CD8-positive, alpha-beta memory T cell (primary cell): ENCODE results near the gene TAS1R3. TPM values are rescaled to one million over a fixed set of nuclear protein-coding genes. Genes with fewer than 3 reads are reported as not detected.
A peak's percentile ranks its signal among the peaks of the same experiment; 100 is the strongest.

Experiments
- CTCF ChIA-PET: fragments of 350-600 bp; sonication (Branson Sonifier 250); formaldehyde crosslinking; loops from one replicate; lab custom pipeline; 2021; ENCODE audit warnings: antibody characterized with exemption; lab: Charles Lee
- POLR2A ChIA-PET: fragments of 350-600 bp; sonication (Branson Sonifier 250); formaldehyde crosslinking; loops from one replicate; lab custom pipeline; 2021; ENCODE audit warnings: antibody characterized with exemption; lab: Charles Lee
- DNase-seq, 5 donors: peaks; one replicate each; pipeline versions ENCODE4 v3.0.0 to v3.0.0-alpha.2; 2020 to 2022; ENCODE audit warnings: mixed read lengths in 1 of 5
- H3K27ac ChIP-seq: one replicate; pipeline ENCODE4 v1.7.0; 2013; ENCODE audit warnings: low read depth, mild to moderate bottlenecking, low read length, moderate library complexity
- H3K27me3 ChIP-seq: 2 replicates; pipeline ENCODE4 v1.7.0; 2013; ENCODE audit warnings: low read length, mild to moderate bottlenecking; ENCODE audit not compliant: insufficient read depth, poor library complexity, severe bottlenecking
- H3K36me3 ChIP-seq: 2 replicates; pipeline ENCODE4 v1.7.0; 2013; ENCODE audit warnings: mild to moderate bottlenecking, low read length, moderate library complexity; ENCODE audit not compliant: insufficient read depth
- H3K4me1 ChIP-seq: 2 replicates; pipeline ENCODE4 v1.7.0; 2013; ENCODE audit warnings: mild to moderate bottlenecking, low read length, moderate library complexity; ENCODE audit not compliant: insufficient read depth
- H3K4me3 ChIP-seq: 2 replicates; pipeline ENCODE4 v1.7.0; 2013; ENCODE audit warnings: mild to moderate bottlenecking, low read length
- H3K9me3 ChIP-seq: 2 replicates; pipeline ENCODE4 v1.7.0; 2013; ENCODE audit warnings: mild to moderate bottlenecking, low read length
- H3K27ac Mint-ChIP-seq, 8 donors: one replicate each; pipeline ENCODE4 v1.8.0; 2020 to 2021; ENCODE audit warnings: mixed read lengths in 8 of 8, mild to moderate bottlenecking in 6 of 8, inconsistent platforms in 3 of 8, moderate library complexity in 3 of 8
- H3K27me3 Mint-ChIP-seq, 2 donors: one replicate each; pipeline ENCODE4 v1.8.0; 2020 to 2021; ENCODE audit warnings: mixed read lengths in 2 of 2, mild to moderate bottlenecking in 1 of 2, moderate library complexity in 1 of 2
- H3K36me3 Mint-ChIP-seq, 3 donors: one replicate each; pipeline ENCODE4 v1.8.0; 2020 to 2021; ENCODE audit warnings: mixed read lengths in 3 of 3, inconsistent platforms in 1 of 3, mild to moderate bottlenecking in 1 of 3
- H3K4me1 Mint-ChIP-seq, 3 donors: one replicate each; pipeline ENCODE4 v1.8.0; 2020 to 2021; ENCODE audit warnings: mixed read lengths in 3 of 3, inconsistent platforms in 1 of 3, mild to moderate bottlenecking in 1 of 3
- H3K4me3 Mint-ChIP-seq, 7 donors: one replicate each; pipeline ENCODE4 v1.8.0; 2020 to 2021; ENCODE audit warnings: mixed read lengths in 7 of 7, mild to moderate bottlenecking in 6 of 7, moderate library complexity in 4 of 7, inconsistent platforms in 2 of 7
- H3K9me3 Mint-ChIP-seq, 5 donors: one replicate each; pipeline ENCODE4 v1.8.0; 2020 to 2022; ENCODE audit warnings: mixed read lengths in 5 of 5, mild to moderate bottlenecking in 3 of 5, moderate library complexity in 2 of 5, inconsistent platforms in 1 of 5
- polyA plus RNA-seq: library from polyadenylated mRNA; unstranded; fragments of 300-500 nt; fragmentation: Illumina TruSeq; gene quantifications from one replicate; pipeline ENCODE4 v1.2.3, GENCODE V29; 2021
- total RNA-seq, 2 experiments: library from RNA; stranded (reverse); gene quantifications; one replicate each; pipeline ENCODE4 v1.2.3, GENCODE V29; 2021

The TAS1R3 gene
- total and polyA plus RNA-seq, 3 experiments from 2014 or later: 0.28 to 0.62 (median 0.53) TPM

GRCh38 chr1:1306070-1306660 lies 24.9 kb upstream of the TAS1R3 start:
- CTCF ChIA-PET: interaction anchor here (1.1 to 1.2 kb wide), 2 partner anchors 42 to 66 kb away, joined by 3 to 7 read pairs; no protein-coding TSS in a partner anchor
- peaks cover 15 to 38% (median 17%) of the 10 kb centered on the region in 3 donors for H3K4me1 Mint-ChIP-seq
- no peaks in the 10 kb centered on the region for H3K27me3 Mint-ChIP-seq
- POLR2A ChIA-PET: no interaction called here
- peak overlapping the region; percentile 84 to 93 (median 87) for H3K4me3 Mint-ChIP-seq
- H3K27ac Mint-ChIP-seq: peak overlapping the region; percentile 47 to 94 (median 86)
- Histone ChIP-seq H3K27ac (peak overlapping the region; percentile 72), H3K27me3 (no peaks in the 10 kb centered on the region), H3K36me3 (no peaks in the 10 kb centered on the region), H3K4me1 (peaks cover 39% of the 10 kb centered on the region), H3K9me3 (no peaks in the 10 kb centered on the region), H3K4me3 (peak overlapping the region; percentile 62)
- no peaks in the 10 kb centered on the region for H3K9me3 Mint-ChIP-seq
- no peak for DNase-seq
- H3K36me3 Mint-ChIP-seq: peaks cover 0 to 9% (median 0%) of the 10 kb centered on the region in 3 donors

GRCh38 chr1:1306661-1307260 lies 24.3 kb upstream of the TAS1R3 start:
- Histone ChIP-seq H3K27ac (peak overlapping the region; percentile 57), H3K4me3 (peak overlapping the region; percentile 62), H3K27me3 (no peaks in the 10 kb centered on the region), H3K36me3 (no peaks in the 10 kb centered on the region), H3K9me3 (no peaks in the 10 kb centered on the region), H3K4me1 (peaks cover 39% of the 10 kb centered on the region)
- Mint-ChIP-seq H3K4me1 (peaks cover 15 to 38% (median 17%) of the 10 kb centered on the region in 3 donors), H3K4me3 (peak overlapping the region; percentile 84 to 93 (median 87)), H3K9me3 (no peaks in the 10 kb centered on the region), H3K27me3 (no peaks in the 10 kb centered on the region), H3K27ac (peak overlapping the region; percentile 72 to 94 (median 86)), H3K36me3 (peaks cover 0 to 15% (median 0%) of the 10 kb centered on the region in 3 donors)
- no peak for DNase-seq
- ChIA-PET CTCF (interaction anchor here (1.1 to 1.2 kb wide), 2 partner anchors 65 to 184 kb away, joined by 3 read pairs; no protein-coding TSS in a partner anchor), POLR2A (no interaction called here)

DNA sequence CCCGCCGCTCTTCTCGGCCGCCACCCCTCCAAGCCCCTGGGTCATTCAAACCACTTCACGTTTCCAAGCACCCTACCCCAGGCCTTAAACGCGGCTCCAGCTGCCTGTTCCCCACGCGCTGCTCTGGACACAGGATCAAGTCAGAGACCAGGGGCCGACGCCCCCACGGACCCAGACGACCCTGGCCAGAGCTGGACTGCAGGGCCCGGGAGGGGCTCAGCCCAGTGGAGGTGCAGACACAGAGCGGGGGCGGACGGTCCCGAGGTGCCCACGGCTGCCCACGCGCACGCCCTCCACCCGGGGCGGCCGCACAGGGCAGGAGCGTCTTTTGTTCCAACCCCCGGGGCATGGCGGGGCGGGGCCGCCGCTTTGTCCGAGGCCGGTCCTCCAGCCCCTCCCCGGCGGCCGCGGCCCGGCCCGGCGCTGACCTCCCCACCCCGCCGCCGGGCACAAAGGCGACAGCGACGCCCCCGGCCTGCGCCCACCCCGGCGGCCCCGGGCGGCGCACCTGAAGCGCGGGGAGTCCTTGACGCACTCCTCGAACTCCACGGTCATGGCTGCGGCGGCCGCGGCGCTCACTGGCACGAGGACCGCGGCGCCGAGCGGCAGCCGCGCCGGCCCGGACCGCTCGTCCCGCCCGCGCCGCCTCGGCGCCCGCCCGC lies 23.7 kb upstream of the TAS1R3 start:
- H3K27ac ChIP-seq: peak overlapping the region; percentile 57

DNA sequence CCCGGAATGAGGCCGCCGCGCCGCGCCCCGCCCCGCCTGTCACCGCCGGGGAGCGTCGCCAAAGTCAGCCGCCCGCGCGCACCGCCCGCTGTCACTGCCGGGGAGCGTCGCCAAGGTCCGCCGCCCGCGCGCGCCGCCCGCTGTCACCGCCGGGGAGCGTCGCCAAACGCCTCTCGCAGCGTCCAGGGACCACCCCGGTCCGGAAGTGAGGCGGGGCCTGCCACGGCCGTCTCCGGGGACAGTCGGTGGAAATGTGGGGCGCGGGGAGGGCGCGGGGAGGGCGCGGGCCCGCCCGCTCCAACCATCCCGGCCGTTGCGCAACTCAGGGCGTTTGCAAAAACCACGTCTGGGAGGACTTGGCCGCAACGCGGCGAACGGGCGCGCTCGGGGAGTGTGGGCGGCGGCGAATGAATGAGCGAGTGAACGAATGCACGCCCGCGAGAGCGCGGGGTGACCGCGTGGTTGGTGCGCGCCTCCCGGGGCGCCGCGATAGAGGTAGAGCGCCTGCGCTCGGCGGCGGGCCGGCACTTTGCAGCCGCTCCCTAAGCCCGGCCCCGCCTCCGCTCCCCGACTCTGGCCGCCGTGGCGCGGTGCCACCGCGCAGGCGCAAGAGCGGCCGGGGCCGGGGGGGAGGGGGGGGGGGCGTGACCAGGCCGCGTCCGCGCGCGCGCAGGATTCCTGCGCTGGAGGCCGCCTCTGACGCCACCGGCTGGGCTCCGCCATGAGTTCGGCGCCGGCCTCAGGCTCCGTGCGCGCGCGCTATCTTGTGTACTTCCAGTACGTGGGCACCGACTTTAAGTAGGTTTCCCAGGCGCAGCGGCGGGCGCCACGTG lies 22.9 kb upstream of the TAS1R3 start, which contains the start of the genes ACAP3 and PUSL1:
TSS of gene ACAP3 (minus strand) at position 8 of the 833 bp plus-strand sequence. CDS start 115 bp downstream, outside the sequence.
TSS of gene PUSL1 (plus strand) at position 675 of the 833 bp plus-strand sequence. CDS start at position 722, 47 bp downstream.
- Histone ChIP-seq H3K36me3 (no peaks in the 10 kb centered on the region), H3K9me3 (no peaks in the 10 kb centered on the region), H3K4me3 (peak within 1 kb of the TSS; percentile 74), H3K27me3 (no peaks in the 10 kb centered on the region), H3K27ac (peak within 1 kb of the TSS; percentile 84), H3K4me1 (peaks cover 39% of the 10 kb centered on the region)
- Mint-ChIP-seq H3K27me3 (no peaks in the 10 kb centered on the region), H3K4me1 (peaks cover 15 to 38% (median 17%) of the 10 kb centered on the region in 3 donors), H3K27ac (peak within 1 kb of the TSS; percentile 84 to 94 (median 92)), H3K4me3 (peak within 1 kb of the TSS; percentile 84 to 95 (median 88)), H3K9me3 (no peaks in the 10 kb centered on the region), H3K36me3 (peaks cover 0 to 23% (median 0%) of the 10 kb centered on the region in 3 donors)
- CTCF ChIA-PET: interaction anchor here (1.1 kb wide), 1 partner anchor 186 kb away, joined by 3 read pairs; no protein-coding TSS in a partner anchor
- POLR2A ChIA-PET: no interaction called here
- DNase-seq: peak; percentile 85 to 92 (median 92)

More for the DNA sequence above, 23.7 kb upstream of the TAS1R3 start:
- no peaks in the 10 kb centered on the region for H3K36me3 ChIP-seq
- CTCF ChIA-PET: interaction anchor here (1.1 to 1.2 kb wide), 2 partner anchors 65 to 185 kb away, joined by 3 read pairs; no protein-coding TSS in a partner anchor
- no peaks in the 10 kb centered on the region for H3K27me3 Mint-ChIP-seq
- H3K4me1 Mint-ChIP-seq: peaks cover 15 to 38% (median 17%) of the 10 kb centered on the region in 3 donors
- no peaks in the 10 kb centered on the region for H3K27me3 ChIP-seq
- peaks cover 39% of the 10 kb centered on the region for H3K4me1 ChIP-seq
- H3K27ac Mint-ChIP-seq: peak overlapping the region; percentile 72 to 94 (median 86)
- no peaks in the 10 kb centered on the region for H3K9me3 Mint-ChIP-seq
- POLR2A ChIA-PET: no interaction called here
- H3K4me3 Mint-ChIP-seq: peak overlapping the region; percentile 84 to 93 (median 87)
- peak overlapping the region; percentile 62 for H3K4me3 ChIP-seq
- no peaks in the 10 kb centered on the region for H3K9me3 ChIP-seq
- DNase-seq: peak in 1 of 5 donors; percentile 10
- H3K36me3 Mint-ChIP-seq: peaks cover 0 to 18% (median 0%) of the 10 kb centered on the region in 3 donors

DNA sequence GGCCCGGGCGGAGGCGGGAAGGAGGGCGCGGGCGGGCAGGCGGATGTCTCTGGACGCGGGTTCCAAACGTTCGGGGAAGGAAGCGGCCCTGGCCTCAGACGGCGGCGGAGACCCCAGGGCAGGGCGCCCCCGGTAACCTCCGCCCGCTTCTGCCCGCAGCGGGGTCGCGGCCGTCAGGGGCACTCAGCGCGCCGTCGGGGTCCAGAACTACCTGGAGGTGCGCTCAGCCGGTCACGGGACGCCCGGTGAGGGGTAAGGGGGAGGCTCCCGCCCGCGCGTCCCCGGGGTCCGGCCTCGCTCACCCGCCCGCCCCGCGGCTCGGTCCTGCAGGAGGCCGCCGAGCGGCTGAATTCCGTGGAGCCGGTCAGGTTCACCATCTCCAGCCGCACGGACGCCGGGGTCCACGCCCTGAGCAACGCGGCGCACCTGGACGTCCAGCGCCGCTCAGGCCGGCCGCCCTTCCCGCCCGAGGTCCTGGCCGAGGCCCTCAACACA lies 22.3 kb upstream of the TAS1R3 start:
- peaks cover 39% of the 10 kb centered on the region for H3K4me1 ChIP-seq
- no peaks in the 10 kb centered on the region for H3K36me3 ChIP-seq
- no peaks in the 10 kb centered on the region for H3K9me3 ChIP-seq
- H3K9me3 Mint-ChIP-seq: no peaks in the 10 kb centered on the region
- peak overlapping the region; percentile 59 for H3K4me3 ChIP-seq
- peak overlapping the region; percentile 67 to 93 (median 90) for H3K27ac Mint-ChIP-seq
- H3K4me1 Mint-ChIP-seq: peaks cover 15 to 38% (median 17%) of the 10 kb centered on the region in 3 donors
- POLR2A ChIA-PET: interaction anchor here (1.1 kb wide), 1 partner anchor 11 kb away, joined by 4 read pairs; no protein-coding TSS in a partner anchor
- H3K27me3 ChIP-seq: no peaks in the 10 kb centered on the region
- DNase-seq: no peak
- H3K27ac ChIP-seq: peak overlapping the region; percentile 74
- H3K27me3 Mint-ChIP-seq: no peaks in the 10 kb centered on the region
- H3K36me3 Mint-ChIP-seq: peaks cover 0 to 30% (median 0%) of the 10 kb centered on the region in 3 donors
- peak overlapping the region; percentile 80 to 95 (median 87) for H3K4me3 Mint-ChIP-seq
- CTCF ChIA-PET: interaction anchor here (1.2 kb wide), 2 partner anchors 16 to 67 kb away, joined by 3 read pairs; no protein-coding TSS in a partner anchor

- Histone ChIP-seq H3K4me1 (peaks cover 38% of the 10 kb centered on the region), H3K9me3 (no peaks in the 10 kb centered on the region), H3K36me3 (no peaks in the 10 kb centered on the region), H3K27ac (peak overlapping the region; percentile 74), H3K27me3 (no peaks in the 10 kb centered on the region), H3K4me3 (peak overlapping the region; percentile 59)
- CTCF ChIA-PET: interaction anchor here (0.9 to 1.7 kb wide), 4 partner anchors 16 to 187 kb away, joined by 3 to 4 read pairs (median 3); no protein-coding TSS in a partner anchor
- H3K9me3 Mint-ChIP-seq: no peaks in the 10 kb centered on the region
- H3K4me3 Mint-ChIP-seq: peak overlapping the region; percentile 66 to 85 (median 71)
- DNase-seq: no peak
- H3K4me1 Mint-ChIP-seq: peaks cover 15 to 37% (median 17%) of the 10 kb centered on the region in 3 donors
- no peaks in the 10 kb centered on the region for H3K27me3 Mint-ChIP-seq
- H3K27ac Mint-ChIP-seq: peak overlapping the region in 6 of 8 donors; percentile 14 to 88 (median 52)
- POLR2A ChIA-PET: interaction anchor here (0.5 to 1.1 kb wide), 3 partner anchors 10 to 160 kb away, joined by 3 to 4 read pairs (median 4); no protein-coding TSS in a partner anchor
- H3K36me3 Mint-ChIP-seq: peaks cover 0 to 33% (median 0%) of the 10 kb centered on the region in 3 donors
Measured at GRCh38 chr1:1309251-1310108, 21.6 kb upstream of the TAS1R3 start.
